ENCODE measurements around the gene RNF126. TPM values are rescaled to one million over a fixed set of nuclear protein-coding genes. Genes with fewer than 3 reads are reported as not detected.

Gene RNF126
- total RNA-seq, 3 donors from 2014 or later: 47.5 to 69.1 (median 62.0) TPM

GRCh38 chr19:602391-603301 is 60.4 kb downstream of the RNF126 start:
- TF ChIP-seq, protein P1, sequence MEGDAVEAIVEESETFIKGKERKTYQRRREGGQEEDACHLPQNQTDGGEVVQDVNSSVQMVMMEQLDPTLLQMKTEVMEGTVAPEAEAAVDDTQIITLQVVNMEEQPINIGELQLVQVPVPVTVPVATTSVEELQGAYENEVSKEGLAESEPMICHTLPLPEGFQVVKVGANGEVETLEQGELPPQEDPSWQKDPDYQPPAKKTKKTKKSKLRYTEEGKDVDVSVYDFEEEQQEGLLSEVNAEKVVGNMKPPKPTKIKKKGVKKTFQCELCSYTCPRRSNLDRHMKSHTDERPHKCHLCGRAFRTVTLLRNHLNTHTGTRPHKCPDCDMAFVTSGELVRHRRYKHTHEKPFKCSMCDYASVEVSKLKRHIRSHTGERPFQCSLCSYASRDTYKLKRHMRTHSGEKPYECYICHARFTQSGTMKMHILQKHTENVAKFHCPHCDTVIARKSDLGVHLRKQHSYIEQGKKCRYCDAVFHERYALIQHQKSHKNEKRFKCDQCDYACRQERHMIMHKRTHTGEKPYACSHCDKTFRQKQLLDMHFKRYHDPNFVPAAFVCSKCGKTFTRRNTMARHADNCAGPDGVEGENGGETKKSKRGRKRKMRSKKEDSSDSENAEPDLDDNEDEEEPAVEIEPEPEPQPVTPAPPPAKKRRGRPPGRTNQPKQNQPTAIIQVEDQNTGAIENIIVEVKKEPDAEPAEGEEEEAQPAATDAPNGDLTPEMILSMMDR (IDR thresholded peaks at IDR 0.05): no peak
- Histone ChIP-seq H3K4me1 (ENCODE audit: low read depth) (no peaks in the 10 kb centered on the region), H3K9me3 (no peaks in the 10 kb centered on the region), H3K4me3 (no peak overlapping the region), H3K36me3 (ENCODE audit: low read depth) (no peaks in the 10 kb centered on the region)
- no peak for DNase-seq
- no peak for ATAC-seq
- intact Hi-C loops (cut with DNase I, micrococcal nuclease): no loop called here

DNA sequence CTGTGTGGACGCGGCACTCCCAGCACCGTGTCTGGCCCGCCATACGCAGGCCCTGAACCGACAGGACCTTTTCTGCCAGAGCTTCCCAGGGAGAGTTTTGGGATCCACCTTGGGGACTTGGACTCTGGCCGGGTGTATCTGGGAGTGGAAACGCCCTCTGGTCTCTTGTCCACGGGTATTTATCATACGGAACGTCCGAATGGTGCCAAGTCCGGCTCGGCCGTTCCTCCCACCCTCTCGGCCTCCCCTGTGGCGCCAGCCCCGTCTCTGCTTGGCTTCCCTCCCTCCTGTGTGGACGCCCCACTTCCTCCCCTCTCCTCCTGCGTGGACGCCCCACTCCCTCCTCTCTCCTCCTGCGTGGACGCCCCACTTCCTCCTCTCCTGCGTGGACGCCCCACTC is 61.2 kb downstream of the RNF126 start:
- Histone ChIP-seq H3K4me3 (no peak overlapping the region), H3K36me3 (ENCODE audit: low read depth) (no peaks in the 10 kb centered on the region), H3K4me1 (ENCODE audit: low read depth) (no peaks in the 10 kb centered on the region), H3K9me3 (no peaks in the 10 kb centered on the region)
- TF ChIP-seq, protein P1 (IDR thresholded peaks at IDR 0.05): no peak
- intact Hi-C loops (cut with DNase I, micrococcal nuclease): no loop called here
- ATAC-seq (no peak), DNase-seq (no peak)

- Histone ChIP-seq H3K4me1 (ENCODE audit: low read depth) (no peaks in the 10 kb centered on the region), H3K36me3 (ENCODE audit: low read depth) (no peaks in the 10 kb centered on the region), H3K4me3 (no peak overlapping the region), H3K9me3 (no peaks in the 10 kb centered on the region)
- no peak for DNase-seq
- TF ChIP-seq, protein P1 (IDR thresholded peaks at IDR 0.05): no peak
- ATAC-seq: no peak
- intact Hi-C loops (cut with DNase I, micrococcal nuclease): no loop called here
Observed at GRCh38 chr19:601310-601709, 61.7 kb downstream of the RNF126 start.

Other genes with a start within 250 kb of the RNF126 start
- 10 to 100 TPM in 1 of 3 donors, 1 to 10 TPM in 2; 5.3 to 39.3 (median 6.0) TPM for gene SHC2, start 202.2 kb downstream of the RNF126 start, total RNA-seq
- 1 to 10 TPM; 2.3 to 4.3 (median 4.1) TPM for gene MADCAM1, start 166.7 kb downstream of the RNF126 start, total RNA-seq
- 10 to 100 TPM; 15.5 to 20.6 (median 16.0) TPM for gene TPGS1, start 155.7 kb downstream of the RNF126 start, total RNA-seq
- gene CDC34, start 131.5 kb downstream of the RNF126 start, total RNA-seq: 10 to 100 TPM; 64.6 to 78.0 (median 71.2) TPM
- 1 to 10 TPM in 2 of 3 donors, under 1 TPM in 1; 0.76 to 1.4 (median 1.4) TPM for gene GZMM, start 119.2 kb downstream of the RNF126 start, total RNA-seq
- 1,000 to 10,000 TPM in 1 of 3 donors, 100 to 1,000 TPM in 2; 695 to 1,536 (median 896) TPM for gene BSG, start 90.6 kb downstream of the RNF126 start, total RNA-seq
- under 1 TPM; 0.12 to 0.89 (median 0.17) TPM for gene HCN2, start 73.3 kb downstream of the RNF126 start, total RNA-seq
- gene POLRMT, start 29.7 kb downstream of the RNF126 start, total RNA-seq: 10 to 100 TPM; 48.3 to 61.1 (median 51.1) TPM
- gene FGF22, start 23.3 kb downstream of the RNF126 start, total RNA-seq: under 1 TPM in 2 of 3 donors, not detected in 1; 0.23 to 0.82 TPM
- gene FSTL3, start 13.2 kb upstream of the RNF126 start, total RNA-seq: 10 to 100 TPM in 2 of 3 donors, 1 to 10 TPM in 1; 2.6 to 25.0 (median 12.8) TPM
- not detected for gene PRSS57, start 32.2 kb upstream of the RNF126 start, total RNA-seq
- gene PALM, start 45.7 kb upstream of the RNF126 start, total RNA-seq: 10 to 100 TPM in 2 of 3 donors, 1 to 10 TPM in 1; 8.1 to 58.4 (median 13.0) TPM
- gene MISP, start 87.9 kb upstream of the RNF126 start, total RNA-seq: 100 to 1,000 TPM; 184 to 443 (median 361) TPM
- 100 to 1,000 TPM; 204 to 305 (median 281) TPM for gene PTBP1, start 134.2 kb upstream of the RNF126 start, total RNA-seq
- under 1 TPM in 1 of 3 donors, not detected in 2; 0.19 TPM for gene PLPPR3, start 158.7 kb upstream of the RNF126 start, total RNA-seq
- under 1 TPM in 1 of 3 donors, not detected in 2; 0.25 TPM for gene AZU1, start 164.6 kb upstream of the RNF126 start, total RNA-seq
- gene PRTN3, start 177.8 kb upstream of the RNF126 start, total RNA-seq: not detected
- gene ELANE, start 189.1 kb upstream of the RNF126 start, total RNA-seq: 1 to 10 TPM in 1 of 3 donors, under 1 TPM in 2; 0.43 to 1.2 (median 0.77) TPM
- gene CFD, start 196.4 kb upstream of the RNF126 start, total RNA-seq: 100 to 1,000 TPM in 2 of 3 donors, 10 to 100 TPM in 1; 43.1 to 209 (median 110) TPM
- gene MED16, start 230.0 kb upstream of the RNF126 start, total RNA-seq: 10 to 100 TPM; 53.4 to 77.4 (median 61.4) TPM
- not detected for gene RNU6-9, start 230.3 kb upstream of the RNF126 start, total RNA-seq

Data from mucosa of descending colon (tissue), 3 donors.